Parathyroid adenoma (tissue), 2 donors: Measurements from ENCODE around the gene CLPX.

Source experiments
- H2AFZ ChIP-seq: fragments of 300-600 bp; sonication (generic); one replicate; pipeline ENCODE4 v1.7.0; 2017; ENCODE audit warnings: antibody characterized with exemption, mild to moderate bottlenecking
- H3K27ac ChIP-seq: fragments of 300-600 bp; sonication (generic); one replicate; pipeline ENCODE4 v1.7.0; 2017
- H3K27me3 ChIP-seq: fragments of 300-600 bp; sonication (generic); one replicate; pipeline ENCODE4 v1.7.0; 2017; ENCODE audit warnings: low read length; ENCODE audit not compliant: control insufficient read depth, insufficient read depth
- H3K36me3 ChIP-seq: fragments of 300-600 bp; sonication (generic); one replicate; pipeline ENCODE4 v1.7.0; 2017; ENCODE audit warnings: low read length; ENCODE audit not compliant: control insufficient read depth, insufficient read depth
- H3K4me1 ChIP-seq: fragments of 300-600 bp; sonication (generic); one replicate; pipeline ENCODE4 v1.7.0; 2017; ENCODE audit warnings: control low read depth
- H3K4me2 ChIP-seq: fragments of 300-600 bp; sonication (generic); one replicate; pipeline ENCODE4 v1.7.0; 2017; ENCODE audit warnings: low read length
- H3K4me3 ChIP-seq: fragments of 300-600 bp; sonication (generic); one replicate; pipeline ENCODE4 v1.7.0; 2017; ENCODE audit warnings: low read depth, low read length
- H3K79me2 ChIP-seq: fragments of 300-600 bp; sonication (generic); one replicate; pipeline ENCODE4 v1.7.0; 2017; ENCODE audit warnings: control low read depth
- H3K9ac ChIP-seq: fragments of 300-600 bp; sonication (generic); one replicate; pipeline ENCODE4 v1.7.0; 2017; ENCODE audit warnings: mild to moderate bottlenecking
- H3K9me3 ChIP-seq: fragments of 300-600 bp; sonication (generic); one replicate; pipeline ENCODE4 v1.7.0; 2017; ENCODE audit warnings: low read length; ENCODE audit not compliant: control insufficient read depth
- CTCF ChIP-seq: fragments of 300-600 bp; sonication (generic); IDR thresholded peaks from one replicate; pipeline ENCODE4 v1.7.0; 2017; ENCODE audit warnings: antibody characterized with exemption, mild to moderate bottlenecking
- donor health status: primary hyperparathyroidism.

Gene CLPX

DNA sequence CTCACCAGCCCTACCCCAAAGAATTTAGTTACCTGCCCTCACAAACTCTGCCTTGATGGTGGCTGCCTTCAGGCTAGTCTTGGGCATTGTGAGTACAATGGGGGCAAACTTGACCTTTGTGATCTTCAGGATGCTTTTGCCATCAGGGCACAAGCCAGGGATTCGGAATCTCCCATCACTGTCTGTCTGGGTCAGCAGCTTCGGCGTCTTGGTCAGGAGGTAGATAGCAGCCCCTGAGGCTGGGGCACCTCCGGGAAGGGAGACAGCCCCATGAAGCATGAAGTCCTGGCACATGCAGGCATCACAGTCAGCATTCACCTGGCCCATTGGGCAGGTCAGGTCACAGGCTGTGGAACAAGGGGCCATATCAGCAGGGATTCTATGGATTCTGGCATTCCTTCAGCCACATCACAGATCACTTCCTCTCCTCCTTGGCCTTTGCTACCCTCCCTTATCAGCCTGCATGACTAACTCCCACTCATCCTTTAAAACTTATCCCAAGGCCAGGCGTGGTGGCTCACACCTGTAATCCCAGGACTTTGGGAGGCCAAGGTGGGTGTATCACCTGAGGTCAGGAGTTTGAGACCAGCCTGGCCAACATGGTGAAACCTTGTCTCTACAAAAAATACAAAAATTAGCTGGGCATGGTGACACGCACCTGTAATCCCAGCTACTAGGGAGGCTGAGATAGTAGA is 19.2 kb upstream of the CLPX start:
- H3K79me2 ChIP-seq: no peaks in the 10 kb centered on the region
- H3K9ac ChIP-seq: no peak overlapping the region
- no peak overlapping the region for H3K4me2 ChIP-seq
- H2AFZ ChIP-seq: no peak overlapping the region
- H3K27ac ChIP-seq: no peak overlapping the region
- no peaks in the 10 kb centered on the region for H3K36me3 ChIP-seq
- TF ChIP-seq CTCF: no peak
- peaks cover 4% of the 10 kb centered on the region for H3K4me1 ChIP-seq
- no peak overlapping the region for H3K4me3 ChIP-seq
- H3K27me3 ChIP-seq: no peaks in the 10 kb centered on the region
- H3K9me3 ChIP-seq: no peaks in the 10 kb centered on the region

- Histone ChIP-seq H3K4me3 (no peak overlapping the region), H3K9me3 (no peaks in the 10 kb centered on the region), H3K4me2 (no peak overlapping the region), H3K27ac (no peak overlapping the region), H3K9ac (no peak overlapping the region), H3K79me2 (no peaks in the 10 kb centered on the region), H3K27me3 (no peaks in the 10 kb centered on the region), H3K36me3 (no peaks in the 10 kb centered on the region), H2AFZ (no peak overlapping the region), H3K4me1 (peaks cover 2% of the 10 kb centered on the region)
- no peak for TF ChIP-seq CTCF
Measured at GRCh38 chr15:65201918-65202317, 16.8 kb upstream of the CLPX start.

GRCh38 chr15:65198571-65198970 is 13.4 kb upstream of the CLPX start:
- Histone ChIP-seq H3K27ac (no peak overlapping the region), H3K79me2 (no peaks in the 10 kb centered on the region), H3K36me3 (no peaks in the 10 kb centered on the region), H3K4me2 (no peak overlapping the region), H3K4me1 (no peaks in the 10 kb centered on the region), H3K9ac (no peak overlapping the region), H3K4me3 (no peak overlapping the region), H3K27me3 (no peaks in the 10 kb centered on the region), H3K9me3 (no peaks in the 10 kb centered on the region), H2AFZ (no peak overlapping the region)
- no peak for TF ChIP-seq CTCF

DNA sequence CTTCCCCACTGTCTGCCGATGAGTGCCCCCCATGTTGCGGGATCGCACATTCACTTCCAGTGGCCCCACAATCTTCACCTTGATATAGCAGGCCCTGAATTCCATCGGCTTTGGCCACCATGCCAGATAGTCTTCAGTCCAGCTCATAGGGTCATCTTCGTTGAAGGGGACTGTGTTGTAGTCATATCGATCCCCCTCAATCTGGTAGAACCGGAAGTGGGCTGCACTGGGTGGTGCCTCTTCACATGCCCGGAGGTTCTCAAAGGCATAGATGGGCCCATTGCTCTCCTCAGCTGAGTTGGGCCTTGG is 12.1 kb upstream of the CLPX start:
- no peaks in the 10 kb centered on the region for H3K79me2 ChIP-seq
- no peak overlapping the region for H3K27ac ChIP-seq
- H3K9me3 ChIP-seq: no peaks in the 10 kb centered on the region
- no peaks in the 10 kb centered on the region for H3K36me3 ChIP-seq
- no peak for TF ChIP-seq CTCF
- no peaks in the 10 kb centered on the region for H3K27me3 ChIP-seq
- H3K4me3 ChIP-seq: no peak overlapping the region
- H3K4me2 ChIP-seq: no peak overlapping the region
- no peak overlapping the region for H2AFZ ChIP-seq
- H3K4me1 ChIP-seq: no peaks in the 10 kb centered on the region
- no peak overlapping the region for H3K9ac ChIP-seq

DNA sequence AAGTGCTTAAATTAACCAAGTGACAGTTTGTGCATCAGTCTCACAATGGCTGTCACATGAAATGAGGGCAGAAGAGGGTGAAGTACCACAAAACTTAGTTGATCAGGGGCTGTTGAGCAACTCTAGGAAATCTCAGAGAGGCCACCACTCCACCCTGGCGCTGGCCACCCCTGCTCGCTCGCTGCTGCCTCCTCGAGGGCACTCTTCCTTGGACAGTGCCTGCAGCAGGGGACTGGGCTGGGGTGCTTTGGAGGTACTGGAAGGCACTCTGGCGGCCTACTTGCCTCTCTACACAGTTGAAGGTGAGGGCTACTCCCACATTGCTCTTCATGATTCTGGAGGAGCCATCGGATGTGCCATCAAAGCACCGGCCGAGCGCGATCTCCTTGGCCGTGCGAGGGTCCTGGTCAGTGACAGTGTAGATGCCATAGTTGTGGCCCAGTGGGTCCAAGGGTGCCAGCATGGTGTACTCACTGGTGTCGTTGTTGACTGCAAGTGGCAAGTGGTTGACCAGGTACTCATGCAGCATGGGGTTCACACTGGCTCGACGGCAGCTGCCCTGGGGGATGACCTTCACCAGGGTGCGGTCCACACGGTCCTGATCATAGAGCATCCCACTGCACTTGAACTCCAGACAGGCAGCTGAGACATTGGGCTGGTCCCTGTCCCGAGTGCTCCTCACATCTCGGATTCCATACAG is 11.6 kb upstream of the CLPX start:
- no peak overlapping the region for H3K9ac ChIP-seq
- no peaks in the 10 kb centered on the region for H3K9me3 ChIP-seq
- H3K4me2 ChIP-seq: no peak overlapping the region
- H3K36me3 ChIP-seq: no peaks in the 10 kb centered on the region
- H3K4me3 ChIP-seq: no peak overlapping the region
- no peak overlapping the region for H3K27ac ChIP-seq
- no peak for TF ChIP-seq CTCF
- H2AFZ ChIP-seq: no peak overlapping the region
- no peaks in the 10 kb centered on the region for H3K79me2 ChIP-seq
- H3K4me1 ChIP-seq: no peaks in the 10 kb centered on the region
- no peaks in the 10 kb centered on the region for H3K27me3 ChIP-seq
